HG03469 (cell line): ENCODE results near the gene ANKRD27.
A peak's percentile ranks its signal among the peaks of the same experiment; 100 is the strongest.

ENCODE experiments used
- ATAC-seq: cut with Tn5 transposase; IDR thresholded peaks from one replicate; pipeline ENCODE4 v1.9.1; 2021; ENCODE audit warnings: mild to moderate bottlenecking, moderate library complexity, moderate number of reproducible peaks; ENCODE audit not compliant: unreplicated experiment

Gene ANKRD27

DNA sequence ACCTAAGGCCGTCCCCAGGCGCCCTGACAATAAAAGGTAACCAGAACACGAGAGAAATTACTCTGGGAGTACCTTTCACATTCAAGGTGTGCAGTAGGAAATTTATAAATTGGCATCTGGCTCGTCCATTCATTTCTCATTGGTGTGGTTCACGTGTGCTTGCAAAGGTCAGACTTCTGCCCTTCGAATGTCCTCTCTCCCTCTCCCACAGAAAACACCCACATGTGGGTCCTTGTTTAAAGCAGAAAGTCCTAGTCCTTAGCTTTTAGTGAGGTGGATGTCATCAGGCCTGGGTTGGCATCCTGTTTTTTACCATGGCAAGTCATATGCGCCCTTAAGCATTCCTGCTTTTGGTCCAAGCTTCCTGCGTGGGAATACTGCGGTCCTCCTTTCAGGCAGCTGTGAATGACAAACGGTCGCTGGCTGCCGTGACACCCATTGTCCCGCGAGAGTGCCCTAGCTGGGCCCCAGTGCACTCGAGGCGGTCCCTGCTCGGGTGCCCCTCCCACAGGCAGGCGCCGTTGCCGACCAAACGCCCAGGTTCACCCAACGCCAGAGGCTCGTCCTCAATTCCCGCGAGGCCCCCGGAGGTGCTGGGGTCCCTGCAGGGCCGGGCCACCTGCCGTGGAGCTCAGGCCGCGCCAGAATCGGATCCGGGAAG lies 16.4 kb upstream of the ANKRD27 start, which contains the start of gene NUDT19:
Gene NUDT19, plus strand, starts transcription at position 531 of the 661 bp plus-strand sequence. CDS start 140 bp downstream, outside the sequence.
- peak; percentile 86 for ATAC-seq

DNA sequence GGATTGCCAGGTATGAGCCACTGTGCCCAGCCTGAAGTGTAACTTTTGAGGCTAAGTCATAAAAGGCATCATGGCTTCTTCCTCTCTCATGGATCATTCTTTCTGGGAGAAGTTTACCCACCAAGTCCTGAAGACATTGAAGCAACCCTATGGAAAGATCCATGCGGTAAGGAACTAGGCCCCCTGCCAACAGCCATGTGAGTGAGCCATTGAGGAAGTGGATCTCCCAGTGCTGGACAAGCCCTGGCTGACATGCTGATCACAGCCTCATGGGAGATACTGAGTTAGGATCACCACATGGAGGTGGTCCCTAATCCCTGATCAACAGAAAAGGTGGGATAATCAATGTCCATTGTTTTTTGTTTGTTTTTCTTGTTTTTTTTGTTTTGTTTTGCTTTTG lies 13.3 kb upstream of the ANKRD27 start:
- ATAC-seq = no peak

DNA sequence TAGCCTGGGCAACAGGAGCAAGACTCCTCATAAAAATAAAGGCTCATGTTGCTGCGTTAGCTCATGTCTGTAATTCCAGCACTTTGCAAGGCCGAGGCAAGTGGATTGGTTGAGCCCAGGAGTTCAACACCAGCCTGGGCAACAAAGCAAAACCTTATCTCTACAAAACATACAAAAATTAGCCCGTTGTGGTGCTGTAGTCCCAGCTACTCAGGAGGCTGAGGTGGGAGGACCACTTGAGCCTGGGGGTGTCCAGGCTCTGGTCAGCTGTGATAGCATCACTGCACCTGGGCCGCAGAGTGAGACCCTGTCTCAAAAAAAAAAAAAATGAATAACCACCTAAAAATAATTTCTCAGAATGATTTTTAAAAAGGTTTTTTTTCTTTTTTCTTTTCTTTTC lies 12.7 kb upstream of the ANKRD27 start:
- ATAC-seq = no peak

DNA sequence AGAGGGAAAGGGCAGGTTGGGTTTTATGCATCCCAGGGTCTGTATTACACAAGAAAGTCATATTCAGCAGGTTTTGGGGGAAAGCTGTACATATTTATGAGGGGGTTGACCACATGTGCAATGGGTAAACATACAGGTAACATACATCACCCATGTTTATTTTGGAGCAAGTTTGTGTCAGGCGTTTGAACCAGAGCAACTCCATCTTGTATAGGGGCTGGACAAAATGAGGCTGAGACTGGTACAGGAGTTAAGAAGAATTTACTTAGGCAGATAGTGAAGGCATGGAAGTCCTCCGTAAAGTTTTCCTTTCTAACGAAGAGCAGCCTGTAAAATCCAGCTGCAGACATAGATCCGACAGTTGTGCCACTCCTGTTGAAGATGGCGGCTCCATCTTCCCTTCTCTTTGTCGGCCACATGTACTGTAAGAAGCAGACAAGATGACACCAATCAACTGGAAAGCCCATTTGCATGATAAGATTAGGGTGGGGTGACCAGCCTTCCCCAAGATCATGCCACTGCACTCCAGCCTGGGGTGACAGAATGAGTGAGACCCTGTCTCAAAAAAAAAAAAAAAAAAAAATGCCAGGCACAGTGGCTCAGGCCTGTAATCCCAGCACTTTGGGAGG lies 12.0 kb upstream of the ANKRD27 start:
- ATAC-seq = no peak

DNA sequence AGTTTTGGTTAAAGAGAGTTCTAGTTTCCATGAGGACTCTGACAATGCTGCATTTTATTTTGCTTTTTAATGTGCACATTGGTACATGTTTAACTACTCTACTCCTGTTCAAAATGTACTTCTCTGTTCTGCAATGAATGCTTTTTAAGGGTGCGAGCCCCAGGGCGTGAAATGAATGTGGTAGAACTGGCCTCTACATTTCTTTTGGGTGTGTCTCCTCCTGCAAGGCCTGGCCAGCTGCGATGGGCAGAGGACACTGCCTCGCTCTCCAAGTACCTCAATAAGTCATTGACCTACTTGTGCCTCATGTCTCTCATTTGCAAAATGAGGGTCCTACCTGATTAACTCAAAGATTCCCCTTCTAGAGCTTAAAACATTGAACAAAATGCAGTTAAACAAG lies 7.3 kb upstream of the ANKRD27 start:
- ATAC-seq = no peak

DNA sequence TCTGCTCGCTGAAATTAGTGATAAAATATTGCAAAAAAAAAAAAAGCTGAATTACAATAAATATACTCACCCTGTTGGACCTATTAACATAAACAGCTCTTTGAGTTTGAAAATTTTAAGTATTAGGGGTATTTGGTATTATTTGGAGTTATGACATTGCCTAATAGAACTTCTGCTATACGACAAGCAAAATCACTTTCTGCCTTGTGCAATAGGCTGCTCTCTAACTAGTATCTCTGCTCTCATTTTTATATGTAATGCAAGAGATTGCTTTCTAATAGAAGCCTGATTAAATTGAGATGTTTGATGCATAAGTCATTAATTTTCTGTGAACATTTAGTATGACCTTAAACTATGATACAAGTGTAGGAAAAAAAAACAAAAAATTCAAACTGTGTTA lies 6.0 kb upstream of the ANKRD27 start:
- ATAC-seq = no peak

DNA sequence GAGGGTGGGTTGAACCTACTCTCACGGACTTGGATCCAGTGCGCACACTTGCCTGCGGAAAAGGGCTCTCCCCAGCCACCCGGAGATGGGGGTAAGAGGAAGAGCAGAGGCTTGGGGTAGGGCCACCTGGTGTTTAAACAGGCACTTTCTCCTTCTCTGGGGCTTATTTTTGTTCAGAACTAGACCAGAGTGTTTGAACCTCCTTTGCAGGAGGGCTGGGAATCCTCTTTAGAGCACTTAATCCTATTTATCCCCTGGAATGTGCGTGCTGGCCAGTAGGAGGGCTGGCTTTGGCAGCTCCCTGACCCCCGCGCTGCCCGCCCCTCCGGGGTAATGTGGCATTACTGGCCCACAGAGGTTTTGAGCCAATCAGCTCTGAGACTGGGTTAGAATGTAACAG lies 2.7 kb upstream of the ANKRD27 start:
- ATAC-seq = no peak

DNA sequence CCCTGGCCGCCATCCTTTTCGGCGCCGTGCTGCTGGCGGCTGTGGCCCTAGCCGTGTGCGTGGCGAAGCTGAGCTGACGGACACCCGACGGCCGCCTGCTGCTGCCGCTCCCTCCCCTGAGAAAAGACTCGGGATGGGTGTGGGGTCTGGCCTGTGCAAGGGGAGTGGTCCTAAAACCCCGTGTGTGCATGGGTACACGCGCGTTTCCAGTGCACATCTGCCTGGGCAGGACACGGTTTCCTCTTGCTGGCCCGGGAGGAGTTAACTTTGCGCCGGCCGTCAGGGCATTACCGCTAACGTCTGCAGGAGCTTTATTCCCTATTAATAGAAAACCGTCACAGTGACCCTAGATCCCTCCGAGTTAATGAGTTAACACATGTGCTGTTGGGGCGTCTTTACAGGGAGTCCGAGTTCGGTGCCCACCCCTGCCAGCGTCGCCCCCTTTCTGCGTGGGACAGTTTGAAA lies 1.9 kb upstream of the ANKRD27 start:
- ATAC-seq = no peak

DNA sequence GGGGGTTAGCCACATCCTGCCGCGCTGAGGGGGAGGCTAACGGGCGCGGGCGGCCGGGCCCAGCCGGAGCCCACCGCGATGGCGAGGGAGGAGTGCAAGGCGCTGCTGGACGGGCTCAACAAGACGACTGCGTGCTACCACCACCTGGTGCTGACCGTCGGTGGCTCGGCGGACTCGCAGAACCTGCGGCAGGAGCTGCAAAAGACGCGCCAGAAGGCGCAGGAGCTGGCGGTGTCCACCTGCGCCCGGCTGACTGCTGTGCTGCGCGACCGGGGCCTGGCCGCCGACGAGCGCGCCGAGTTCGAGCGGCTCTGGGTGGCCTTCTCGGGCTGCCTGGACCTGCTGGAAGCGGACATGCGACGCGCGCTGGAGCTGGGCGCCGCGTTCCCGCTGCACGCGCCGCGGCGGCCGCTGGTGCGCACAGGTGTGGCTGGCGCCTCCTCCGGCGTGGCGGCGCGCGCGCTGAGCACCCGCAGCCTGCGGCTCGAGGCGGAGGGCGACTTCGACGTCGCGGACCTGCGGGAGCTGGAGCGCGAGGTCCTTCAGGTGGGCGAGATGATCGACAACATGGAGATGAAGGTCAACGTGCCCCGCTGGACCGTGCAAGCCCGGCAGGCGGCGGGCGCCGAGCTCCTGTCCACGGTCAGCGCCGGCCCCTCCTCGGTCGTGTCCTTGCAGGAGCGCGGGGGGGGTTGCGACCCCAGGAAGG lies 1.4 kb upstream of the ANKRD27 start:
- ATAC-seq = no peak

DNA sequence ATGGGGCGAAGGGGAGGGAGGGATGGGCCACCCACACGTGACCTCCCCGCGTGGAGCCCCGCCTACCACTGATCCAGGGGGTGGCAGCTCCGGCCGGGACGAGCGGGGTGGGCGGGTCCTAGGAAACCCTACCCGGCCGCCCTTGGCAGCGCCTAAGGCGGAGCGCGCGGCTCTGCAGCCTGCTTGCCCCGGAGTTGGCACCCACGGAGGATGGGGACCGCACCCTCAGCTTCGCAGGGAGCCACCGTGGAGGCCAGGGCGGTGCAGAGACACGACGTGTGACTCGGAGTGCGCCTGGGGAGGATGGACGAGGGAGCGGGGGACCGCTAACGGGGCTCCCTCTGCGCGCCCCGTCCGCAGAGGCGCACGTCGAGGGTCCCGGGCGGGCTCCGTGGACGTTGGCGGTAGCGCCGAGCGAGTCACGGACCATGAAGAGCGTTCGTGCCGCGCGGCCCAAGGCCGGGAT lies 773 bp upstream of the ANKRD27 start, which contains the start of gene RGS9BP:
Gene RGS9BP, plus strand, starts transcription at position 129 of the 466 bp plus-strand sequence. CDS start 416 bp downstream, outside the sequence.
- no peak for ATAC-seq

DNA sequence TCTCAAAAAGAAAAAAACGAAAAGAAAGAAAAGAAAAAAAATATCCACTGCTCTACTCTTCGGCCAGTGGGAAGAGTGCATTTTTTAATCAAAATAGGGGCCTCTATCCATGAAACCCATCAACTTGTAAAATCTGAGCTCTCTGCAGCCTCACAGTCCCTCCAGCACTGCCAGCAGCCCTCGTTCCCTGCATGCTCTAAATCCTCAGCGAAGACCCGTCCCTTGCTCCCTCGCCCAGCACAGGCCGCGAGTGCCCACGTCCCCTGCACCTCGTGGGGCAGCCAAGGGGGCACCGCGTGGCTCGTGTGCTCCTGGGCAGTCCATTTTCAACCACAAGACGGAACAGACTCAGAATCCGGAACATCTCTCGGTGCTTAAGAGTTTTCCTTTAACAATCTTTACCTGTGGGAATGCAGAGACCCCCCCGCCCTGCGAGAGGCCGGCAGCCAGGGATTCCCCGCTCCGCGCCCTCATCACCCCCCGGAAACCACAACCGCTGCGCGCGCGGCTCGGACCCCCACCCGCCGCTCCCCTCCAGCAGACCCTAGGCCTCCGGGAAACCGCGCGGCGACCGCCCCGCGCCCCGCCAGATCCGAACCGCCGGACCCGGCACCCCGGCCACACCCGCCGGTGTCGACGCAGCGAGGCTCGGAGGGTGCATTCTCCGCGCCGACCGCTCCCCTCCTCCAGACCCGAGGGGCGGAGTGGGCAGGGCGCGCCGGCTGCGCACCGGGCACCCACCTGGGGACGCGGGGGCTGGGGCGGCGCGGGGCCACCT lies 638 bp downstream of the ANKRD27 start:
- ATAC-seq = no peak

DNA sequence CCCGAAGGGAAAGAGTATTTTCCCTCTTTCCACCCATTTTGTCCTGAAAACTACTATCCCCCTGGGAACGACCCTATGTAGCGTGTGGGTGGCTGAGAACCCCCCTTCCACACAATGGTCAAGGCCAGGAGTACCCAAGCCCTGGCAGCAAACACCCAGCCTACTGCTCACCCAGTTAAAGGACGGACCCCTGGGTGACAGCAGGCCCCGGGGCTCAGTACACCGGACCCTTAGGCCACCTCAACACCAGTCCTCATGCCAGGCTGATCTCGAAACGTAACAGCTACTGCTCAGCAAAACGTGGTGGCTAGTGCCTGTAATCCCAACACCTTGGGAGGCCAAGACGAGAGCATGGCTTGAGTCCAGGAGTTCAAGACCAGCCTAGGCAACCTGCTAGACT lies 1.4 kb downstream of the ANKRD27 start:
- no peak for ATAC-seq

DNA sequence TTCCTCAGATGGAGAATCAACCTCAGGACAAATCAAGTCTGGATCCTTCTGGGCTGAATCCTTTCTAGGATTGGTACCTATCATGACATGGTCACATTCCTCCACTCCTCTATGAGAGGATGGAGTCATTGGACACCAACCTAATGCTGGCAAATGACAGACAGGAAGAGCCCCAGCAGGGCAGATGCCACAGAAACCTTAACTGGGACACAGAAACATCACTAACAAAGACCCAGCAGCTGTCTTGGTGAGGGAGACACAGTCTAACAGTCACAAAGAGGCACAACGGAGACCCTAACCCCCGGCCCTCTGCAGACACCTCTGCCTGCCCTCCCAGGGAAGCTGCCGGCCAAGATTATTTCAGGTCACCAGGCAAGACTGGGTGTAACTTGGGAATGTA lies 2.1 kb downstream of the ANKRD27 start:
- no peak for ATAC-seq

DNA sequence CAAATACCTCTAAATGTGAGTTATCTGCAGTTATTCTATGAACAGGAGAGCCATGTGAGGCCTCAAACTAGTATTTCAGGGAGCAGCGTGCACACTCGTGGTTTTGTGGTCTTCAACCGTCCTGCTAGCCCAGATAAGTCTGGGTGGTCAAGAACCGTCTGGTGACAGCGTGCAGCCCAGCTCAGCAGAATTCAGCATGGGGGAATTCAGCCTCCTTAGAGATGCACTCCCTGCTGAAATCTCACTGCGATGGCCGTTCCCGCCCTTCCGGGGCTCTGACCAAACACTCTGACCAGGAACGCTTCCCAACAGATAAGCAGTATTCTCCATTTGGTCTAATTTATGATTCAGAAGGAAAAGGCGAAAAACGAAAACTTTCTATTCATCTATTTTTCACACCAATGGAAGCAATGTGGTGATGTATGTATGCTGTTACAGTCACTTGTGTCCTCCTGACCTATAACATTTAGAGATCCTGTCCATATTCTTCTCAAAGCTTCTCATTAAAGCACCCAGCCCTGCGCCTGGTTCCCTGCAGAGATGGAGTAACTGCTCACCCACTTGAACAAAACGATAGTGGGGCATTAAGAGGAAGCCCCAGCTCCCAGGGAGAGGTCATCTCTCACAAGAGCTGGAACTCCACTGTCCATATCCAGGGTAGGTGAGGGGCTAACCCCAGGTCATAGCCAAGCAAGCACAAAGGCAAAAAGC lies 2.9 kb downstream of the ANKRD27 start:
- no peak for ATAC-seq

DNA sequence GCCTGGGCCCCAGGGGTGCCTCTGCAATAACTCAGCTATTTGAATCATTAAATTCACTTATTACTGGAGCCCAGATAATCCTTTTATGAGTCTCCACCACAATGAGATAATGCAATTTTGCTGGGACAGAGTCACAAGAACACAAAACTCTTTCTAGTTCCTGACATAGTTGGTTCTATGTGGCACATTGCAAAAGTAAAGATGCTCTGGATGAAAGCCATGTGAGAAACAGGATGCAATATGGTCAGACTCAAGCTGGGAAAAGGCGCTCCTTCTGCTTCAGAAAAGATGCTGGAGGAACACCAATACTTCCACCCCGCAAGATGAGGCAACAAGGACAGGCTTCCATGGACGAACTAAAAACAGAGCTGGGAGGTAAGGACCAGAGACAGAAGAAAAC lies 5.7 kb downstream of the ANKRD27 start:
- ATAC-seq = no peak

DNA sequence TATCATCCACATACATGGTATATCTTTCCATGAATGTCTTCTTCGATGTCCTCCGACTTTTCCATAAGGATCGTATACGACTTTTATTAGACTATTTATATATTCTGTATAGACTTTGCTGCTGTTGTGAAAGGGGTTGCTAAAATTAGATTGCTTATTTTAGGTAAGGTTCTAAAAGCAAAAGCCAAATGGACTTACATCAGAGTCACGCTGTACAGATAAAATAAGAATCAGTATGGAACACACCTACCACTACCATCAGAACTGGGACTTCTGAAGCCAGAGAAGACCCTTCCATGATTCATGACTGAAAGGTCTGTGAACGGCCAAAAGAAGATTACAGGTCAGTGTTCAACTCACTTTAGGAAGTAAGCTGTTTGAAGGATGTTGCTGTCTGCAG lies 8.9 kb downstream of the ANKRD27 start:
- no peak for ATAC-seq

DNA sequence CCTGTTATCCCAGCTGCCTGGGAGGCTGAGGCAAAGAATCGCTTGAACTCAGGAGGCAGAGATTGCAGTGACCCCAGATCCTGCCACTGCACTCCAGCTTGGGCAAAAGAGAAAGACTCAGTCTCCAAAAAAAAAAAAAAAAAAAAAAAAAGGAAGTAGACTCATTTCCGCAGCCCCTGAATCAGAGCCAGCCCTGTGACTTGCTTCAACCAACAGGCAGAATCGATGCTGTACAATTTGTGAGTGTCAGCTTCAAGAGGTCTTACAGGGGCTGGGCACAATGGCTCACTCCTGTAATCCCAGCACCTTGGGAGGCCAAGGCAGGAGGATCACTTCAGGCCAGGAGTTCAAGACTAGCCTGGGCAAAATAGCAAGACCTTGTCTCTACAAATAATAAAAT lies 12.8 kb downstream of the ANKRD27 start:
- ATAC-seq = no peak

DNA sequence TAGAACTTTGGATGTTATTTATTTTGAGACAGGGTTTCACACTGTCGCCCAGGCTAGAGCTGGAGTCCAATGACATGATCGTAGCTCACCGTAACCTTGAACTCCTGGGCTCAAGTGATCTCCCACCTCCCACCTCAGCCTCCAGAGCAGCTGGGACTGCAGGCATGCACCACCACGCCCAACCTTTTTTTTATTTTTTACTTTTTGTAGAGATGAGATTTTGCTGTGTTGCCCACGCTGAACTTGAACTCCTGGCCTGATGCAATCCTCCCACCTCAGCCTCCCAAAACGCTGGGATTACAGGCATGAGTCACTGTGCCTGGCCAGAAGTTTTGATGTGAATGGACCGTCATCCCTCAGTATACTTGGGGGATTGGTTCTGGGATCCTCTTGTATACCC lies 13.7 kb downstream of the ANKRD27 start:
- no peak for ATAC-seq

DNA sequence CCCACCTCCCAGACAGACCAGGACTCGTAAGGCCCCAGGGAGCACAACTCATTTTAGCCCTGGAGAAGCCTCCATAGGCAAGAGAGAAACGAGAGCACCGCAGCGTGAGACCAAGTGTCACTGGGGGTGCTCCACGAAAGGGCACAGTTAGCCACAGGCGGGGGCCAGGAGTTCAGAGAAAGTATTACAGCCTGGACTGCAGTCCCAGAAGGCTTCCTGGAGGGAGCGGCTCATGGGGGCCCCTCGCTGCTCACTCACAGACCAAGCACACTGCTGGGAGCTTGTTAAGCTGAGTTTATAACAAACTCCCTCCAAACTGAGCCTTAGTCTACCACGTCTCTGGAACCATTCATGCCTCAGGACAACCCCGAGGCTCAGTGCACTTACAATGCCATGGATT lies 16.5 kb downstream of the ANKRD27 start:
- no peak for ATAC-seq

DNA sequence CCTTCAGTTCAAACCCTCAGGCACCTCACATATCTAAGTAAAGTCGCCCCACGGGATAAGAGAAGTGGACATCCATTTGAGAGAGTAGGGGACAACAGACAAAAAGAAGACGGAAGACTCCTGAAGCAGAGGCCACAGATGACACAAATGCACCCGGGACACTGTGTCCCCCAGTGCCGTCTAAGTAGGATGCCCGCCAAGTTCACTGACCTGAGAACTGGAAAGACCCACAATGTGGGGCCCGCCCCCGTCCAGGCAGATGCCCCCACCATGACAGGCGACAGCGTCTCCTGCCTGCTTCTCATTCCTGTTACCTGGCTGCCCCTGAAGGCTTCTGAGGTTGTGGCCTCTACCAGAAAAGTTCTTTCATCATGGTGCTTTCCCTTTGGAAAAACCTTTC lies 16.9 kb downstream of the ANKRD27 start:
- ATAC-seq = no peak
